OCI-LY3 (cell line): Measurements from ENCODE around the gene NUDT1.

Source experiments
- EZH2phosphoT487 ChIP-seq: fragments of 200-600 bp; shearing (Covaris generic); IDR thresholded peaks from 2 replicates; pipeline ENCODE4 v1.6.1; 2018; ENCODE audit warnings: antibody characterized with exemption, mixed run types, low read depth
- TF ChIP-seq, protein P1 (sequence below): fragments of 200-600, 300-600 bp; sonication (generic); IDR thresholded peaks from 2 replicates; pipeline ENCODE4 v1.5.1; 2014; ENCODE audit warnings: antibody characterized with exemption, low read length, low read depth

- TF ChIP-seq, protein P1, sequence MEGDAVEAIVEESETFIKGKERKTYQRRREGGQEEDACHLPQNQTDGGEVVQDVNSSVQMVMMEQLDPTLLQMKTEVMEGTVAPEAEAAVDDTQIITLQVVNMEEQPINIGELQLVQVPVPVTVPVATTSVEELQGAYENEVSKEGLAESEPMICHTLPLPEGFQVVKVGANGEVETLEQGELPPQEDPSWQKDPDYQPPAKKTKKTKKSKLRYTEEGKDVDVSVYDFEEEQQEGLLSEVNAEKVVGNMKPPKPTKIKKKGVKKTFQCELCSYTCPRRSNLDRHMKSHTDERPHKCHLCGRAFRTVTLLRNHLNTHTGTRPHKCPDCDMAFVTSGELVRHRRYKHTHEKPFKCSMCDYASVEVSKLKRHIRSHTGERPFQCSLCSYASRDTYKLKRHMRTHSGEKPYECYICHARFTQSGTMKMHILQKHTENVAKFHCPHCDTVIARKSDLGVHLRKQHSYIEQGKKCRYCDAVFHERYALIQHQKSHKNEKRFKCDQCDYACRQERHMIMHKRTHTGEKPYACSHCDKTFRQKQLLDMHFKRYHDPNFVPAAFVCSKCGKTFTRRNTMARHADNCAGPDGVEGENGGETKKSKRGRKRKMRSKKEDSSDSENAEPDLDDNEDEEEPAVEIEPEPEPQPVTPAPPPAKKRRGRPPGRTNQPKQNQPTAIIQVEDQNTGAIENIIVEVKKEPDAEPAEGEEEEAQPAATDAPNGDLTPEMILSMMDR: no peak
- no peak for TF ChIP-seq EZH2phosphoT487
Measured at GRCh38 chr7:2243458-2243857, 1.4 kb downstream of the NUDT1 start.
